Measurements from ENCODE around the gene PDLIM4.

DNA sequence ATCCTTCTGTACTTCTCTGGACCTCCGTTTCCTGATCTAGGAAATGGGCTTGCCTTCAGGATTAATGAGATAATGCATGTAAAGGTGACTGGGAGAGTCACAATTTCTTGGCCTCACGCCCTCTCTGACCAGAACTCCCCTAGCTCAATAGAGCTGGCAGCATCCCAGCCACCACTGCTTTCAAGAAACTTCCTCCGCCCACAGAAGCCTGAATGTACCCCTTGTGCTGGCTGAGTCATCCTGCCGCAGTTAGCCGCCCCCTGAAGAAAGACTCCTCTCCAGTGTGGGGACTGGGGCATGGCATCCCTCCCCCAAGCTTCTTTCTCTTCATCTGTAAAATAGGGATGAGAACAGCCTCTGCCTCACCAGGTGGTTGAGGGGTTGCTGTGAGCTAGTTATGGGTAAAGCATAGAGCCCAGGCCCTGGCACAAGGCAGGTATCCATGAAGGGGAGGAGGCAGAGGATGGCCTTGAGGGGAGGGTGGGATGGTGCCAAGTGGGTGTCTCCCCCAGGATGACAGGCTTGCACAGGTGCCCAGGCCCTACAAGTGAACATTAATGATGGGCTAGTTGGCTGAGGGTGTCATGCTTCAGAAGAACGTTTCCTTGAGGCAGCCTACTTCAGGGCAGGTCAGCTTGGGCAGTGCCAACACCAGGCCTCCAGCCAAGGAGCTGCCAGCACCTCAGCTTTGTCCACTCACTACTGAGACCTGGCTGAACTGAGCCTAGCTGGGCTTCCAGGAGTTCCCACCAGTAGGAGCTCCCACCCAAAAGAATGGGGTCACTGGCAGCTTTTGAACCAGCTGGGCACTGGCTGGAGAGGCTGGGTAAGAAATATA is 3.4 kb downstream of the PDLIM4 start:
- TF ChIP-seq CTCF (IDR thresholded peaks at IDR 0.05) (no peak), POLR2A (IDR thresholded peaks at IDR 0.05) (no peak)
